Inflammatory macrophage (primary cell): Measurements from ENCODE around the gene ATOX1.
"Not testable (repeated sequence)": the region's sequence is repeated elsewhere in the genome, so short reads cannot be mapped to it uniquely, and the experiment has no call there.

ENCODE experiments used
- DNase-seq, 2 donors: peaks; one replicate each; pipeline ENCODE4 v3.0.0-alpha.2; 2020 to 2022

ATOX1 gene

GRCh38 chr5:151733358-151734063 is 24.9 kb downstream of the ATOX1 start:
- DNase-seq = no peak

GRCh38 chr5:151730381-151730780 is 28.1 kb downstream of the ATOX1 start:
- DNase-seq = no peak

- DNase-seq = not testable (repeated sequence)
These were observed 28.8 kb downstream of the ATOX1 start for GRCh38 chr5:151729597-151729996.

- DNase-seq = no peak
These were observed 34.1 kb downstream of the ATOX1 start for GRCh38 chr5:151724360-151724759.

GRCh38 chr5:151722546-151722945 is 35.9 kb downstream of the ATOX1 start:
- DNase-seq = peak in 1 of 2 donors; percentile 57

GRCh38 chr5:151721812-151722391 is 36.5 kb downstream of the ATOX1 start:
- DNase-seq = no peak

GRCh38 chr5:151721087-151721646 is 37.3 kb downstream of the ATOX1 start:
- DNase-seq = peak in 1 of 2 donors; percentile 31

GRCh38 chr5:151720215-151720614 is 38.2 kb downstream of the ATOX1 start:
- peak; percentile 51 to 52 for DNase-seq

GRCh38 chr5:151719228-151720000 is 39.0 kb downstream of the ATOX1 start:
- DNase-seq = peak; percentile 48 to 53

- DNase-seq = no peak
These were observed 39.8 kb downstream of the ATOX1 start for GRCh38 chr5:151718646-151719045.

- DNase-seq = peak in 1 of 2 donors; percentile 19
These were observed 40.3 kb downstream of the ATOX1 start for GRCh38 chr5:151718153-151718552.

GRCh38 chr5:151717416-151717815 is 41.0 kb downstream of the ATOX1 start:
- DNase-seq = peak; percentile 44 to 56

- no peak for DNase-seq
These were observed 49.2 kb downstream of the ATOX1 start for GRCh38 chr5:151709109-151709735.

GRCh38 chr5:151708126-151708525 is 50.3 kb downstream of the ATOX1 start:
- DNase-seq = no peak

- no peak for DNase-seq
These were observed 50.9 kb downstream of the ATOX1 start for GRCh38 chr5:151707567-151707966.

GRCh38 chr5:151706906-151707305 is 51.5 kb downstream of the ATOX1 start:
- no peak for DNase-seq

GRCh38 chr5:151703780-151704179 is 54.7 kb downstream of the ATOX1 start:
- no peak for DNase-seq

- DNase-seq = no peak
These were observed 55.2 kb downstream of the ATOX1 start for GRCh38 chr5:151703227-151703626.

GRCh38 chr5:151700820-151701219 is 57.6 kb downstream of the ATOX1 start:
- no peak for DNase-seq

GRCh38 chr5:151700296-151700695 is 58.1 kb downstream of the ATOX1 start:
- no peak for DNase-seq

GRCh38 chr5:151699071-151699901 is 59.1 kb downstream of the ATOX1 start:
- no peak for DNase-seq

GRCh38 chr5:151698081-151698480 is 60.4 kb downstream of the ATOX1 start:
- not testable (repeated sequence) for DNase-seq
